A673 (cell line): Measurements from ENCODE around the gene KRTAP5-1. TPM values are rescaled to one million over a fixed set of nuclear protein-coding genes. Genes with fewer than 3 reads are reported as not detected.

ENCODE experiments used
- BruUV-seq: library from RNA; stranded (reverse); fragments of 400-500 nt; replicated peaks from 2 replicates; lab custom pipeline; 2021; lab: Mats Ljungman, UMichigan
- CTCF ChIA-PET: fragments of 300-600 bp; sonication (Branson Sonifier 250); formaldehyde crosslinking; loops from one replicate; lab custom pipeline; 2022; ENCODE audit warnings: antibody characterized with exemption; lab: Charles Lee
- POLR2A ChIA-PET: fragments of 300-600 bp; sonication (Branson Sonifier 250); formaldehyde crosslinking; loops from one replicate; lab custom pipeline; 2022; ENCODE audit warnings: antibody characterized with exemption; ENCODE audit not compliant: low non-redundant PET; lab: Charles Lee
- DNase-seq: peaks from one replicate; pipeline ENCODE4 v3.0.0-alpha.2; 2015; ENCODE audit warnings: low spot score
- H3K27ac ChIP-seq: fragments of 200-600 bp; sonication (generic); 2 replicates; pipeline ENCODE4 v1.5.1; 2016; ENCODE audit warnings: mixed run types, low read depth, mild to moderate bottlenecking, mixed read lengths, antibody characterized with exemption, low read length; ENCODE audit not compliant: poor library complexity, severe bottlenecking
- H3K27me3 ChIP-seq: fragments of 200-600 bp; sonication (generic); replicated peaks from 2 replicates; pipeline ENCODE4 v1.6.1; 2017; ENCODE audit warnings: mixed run types, low read depth, mild to moderate bottlenecking, mixed read lengths, antibody characterized with exemption, low read length; ENCODE audit not compliant: insufficient read depth, poor library complexity
- H3K36me3 ChIP-seq: fragments of 200-600 bp; sonication (generic); 2 replicates; pipeline ENCODE4 v1.6.1; 2016; ENCODE audit warnings: mixed run types, mild to moderate bottlenecking, mixed read lengths, antibody characterized with exemption, low read length; ENCODE audit not compliant: insufficient read depth, poor library complexity, severe bottlenecking
- H3K4me1 ChIP-seq: fragments of 200-600 bp; sonication (generic); 2 replicates; pipeline ENCODE4 v1.6.1; 2017; ENCODE audit warnings: mixed run types, mild to moderate bottlenecking, mixed read lengths, antibody characterized with exemption, low read length; ENCODE audit not compliant: insufficient read depth, poor library complexity, severe bottlenecking
- H3K4me3 ChIP-seq: fragments of 200-600 bp; sonication (generic); 2 replicates; pipeline ENCODE4 v1.5.1; 2016; ENCODE audit warnings: low read depth, mixed run types, mild to moderate bottlenecking, mixed read lengths, low read length; ENCODE audit not compliant: poor library complexity, severe bottlenecking
- H3K9me3 ChIP-seq: fragments of 200-600 bp; sonication (generic); 2 replicates; pipeline ENCODE4 v1.6.1; 2016; ENCODE audit warnings: mixed run types, low read depth, mild to moderate bottlenecking, mixed read lengths, antibody characterized with exemption, low read length; ENCODE audit not compliant: poor library complexity, severe bottlenecking
- EZH2 ChIP-seq: fragments of 200-600 bp; sonication (generic); IDR thresholded peaks from 2 replicates; pipeline ENCODE4 v1.6.1; 2017; ENCODE audit warnings: borderline replicate concordance, low read depth, mild to moderate bottlenecking, mixed read lengths, antibody characterized with exemption, low read length; ENCODE audit not compliant: poor library complexity, severe bottlenecking
- intact Hi-C: fragments of 100-400 bp; cut with micrococcal nuclease; formaldehyde crosslinking; loops from one replicate; pipeline ENCODE4 v1.10.0; 2022; ENCODE audit not compliant: unreplicated experiment
- total RNA-seq: library from RNA; stranded (reverse); gene quantifications from 2 replicates; pipeline ENCODE4 v1.2.3, GENCODE V29; 2021
- TF ChIP-seq, protein P1 (sequence below): fragments of 300-800, 200-600 bp; sonication (generic); conservative IDR thresholded peaks from 2 replicates; pipeline ENCODE4 v1.5.1; 2017; ENCODE audit warnings: low read depth, mild to moderate bottlenecking, antibody characterized with exemption, low read length, moderate library complexity, mixed read lengths

Gene KRTAP5-1
- total RNA-seq, 1 experiment from 2014 or later = not detected

DNA sequence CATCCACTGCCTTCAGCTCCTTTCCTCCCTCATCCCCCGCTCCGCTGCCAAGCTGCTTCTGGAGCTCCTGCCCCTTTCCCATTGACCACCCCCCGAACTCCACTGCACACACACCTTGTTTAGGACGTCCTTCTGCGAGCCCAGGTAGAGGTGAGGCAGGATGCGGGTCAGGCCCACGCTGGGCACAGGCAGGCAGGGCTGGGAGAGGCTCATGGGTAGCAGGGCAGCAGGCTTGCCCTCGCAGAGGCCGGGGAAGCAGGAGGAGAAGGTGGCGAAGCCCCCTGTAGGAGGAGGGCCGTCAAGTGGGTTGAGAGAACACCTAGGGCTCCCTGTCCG, 26.3 kb downstream of the KRTAP5-1 start:
- Histone ChIP-seq H3K36me3 (no peaks in the 10 kb centered on the region), H3K27me3 (no peaks in the 10 kb centered on the region), H3K27ac (no peak overlapping the region), H3K4me1 (no peaks in the 10 kb centered on the region), H3K9me3 (no peaks in the 10 kb centered on the region), H3K4me3 (no peak overlapping the region)
- DNase-seq = no peak
- POLR2A ChIA-PET = no interaction called here
- TF ChIP-seq EZH2 = no peak
- TF ChIP-seq, protein P1, sequence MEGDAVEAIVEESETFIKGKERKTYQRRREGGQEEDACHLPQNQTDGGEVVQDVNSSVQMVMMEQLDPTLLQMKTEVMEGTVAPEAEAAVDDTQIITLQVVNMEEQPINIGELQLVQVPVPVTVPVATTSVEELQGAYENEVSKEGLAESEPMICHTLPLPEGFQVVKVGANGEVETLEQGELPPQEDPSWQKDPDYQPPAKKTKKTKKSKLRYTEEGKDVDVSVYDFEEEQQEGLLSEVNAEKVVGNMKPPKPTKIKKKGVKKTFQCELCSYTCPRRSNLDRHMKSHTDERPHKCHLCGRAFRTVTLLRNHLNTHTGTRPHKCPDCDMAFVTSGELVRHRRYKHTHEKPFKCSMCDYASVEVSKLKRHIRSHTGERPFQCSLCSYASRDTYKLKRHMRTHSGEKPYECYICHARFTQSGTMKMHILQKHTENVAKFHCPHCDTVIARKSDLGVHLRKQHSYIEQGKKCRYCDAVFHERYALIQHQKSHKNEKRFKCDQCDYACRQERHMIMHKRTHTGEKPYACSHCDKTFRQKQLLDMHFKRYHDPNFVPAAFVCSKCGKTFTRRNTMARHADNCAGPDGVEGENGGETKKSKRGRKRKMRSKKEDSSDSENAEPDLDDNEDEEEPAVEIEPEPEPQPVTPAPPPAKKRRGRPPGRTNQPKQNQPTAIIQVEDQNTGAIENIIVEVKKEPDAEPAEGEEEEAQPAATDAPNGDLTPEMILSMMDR = no peak
- BruUV-seq = no TSS peak
- CTCF ChIA-PET = interaction anchor here (1.2 kb wide), 1 partner anchor 12 kb away, joined by 4 read pairs; no protein-coding TSS in a partner anchor
- intact Hi-C loops = no loop called here

DNA sequence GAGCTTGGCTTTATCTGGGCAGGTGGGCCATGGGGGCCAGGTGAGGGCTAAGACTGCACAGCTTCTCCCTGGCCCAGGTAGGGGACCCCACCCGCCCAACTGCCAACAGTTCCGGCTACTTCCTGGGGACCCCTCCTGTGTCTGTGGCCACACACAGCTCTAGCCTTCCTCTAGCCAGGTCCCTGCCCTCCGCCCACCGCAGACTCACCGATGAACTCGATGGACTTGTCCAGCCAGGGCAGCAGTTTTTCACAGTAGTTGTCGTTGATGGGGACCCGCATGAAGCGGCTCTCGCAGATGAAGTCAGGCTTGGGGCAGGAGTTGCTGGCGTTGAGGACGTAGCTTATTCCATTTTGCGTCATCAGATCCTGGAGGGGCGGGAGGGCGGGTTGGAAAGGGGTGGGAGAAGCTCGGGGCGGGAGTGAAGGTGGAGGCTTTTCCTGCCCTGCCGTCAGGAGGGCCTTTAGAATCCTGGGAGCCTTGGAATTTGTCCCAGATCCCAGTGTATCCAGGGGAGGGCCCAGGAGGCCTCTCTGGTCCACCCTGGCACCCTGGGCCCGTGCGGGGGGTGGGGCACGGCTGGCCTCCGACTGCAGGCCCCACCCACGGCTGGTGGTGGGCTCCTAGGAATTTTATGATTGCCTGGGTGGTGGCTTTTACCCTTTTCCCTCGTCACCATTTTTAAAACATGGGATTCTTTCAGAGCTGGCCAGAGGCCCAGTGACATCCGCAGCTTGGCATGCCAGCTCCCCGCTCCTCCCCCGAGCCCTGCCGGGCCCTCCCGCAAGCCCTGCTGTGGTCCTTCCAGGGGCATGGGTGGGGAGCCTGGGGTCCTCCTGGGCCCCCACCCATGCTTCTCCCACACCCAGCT, 26.9 kb downstream of the KRTAP5-1 start:
- TF ChIP-seq, protein P1 = no peak
- TF ChIP-seq EZH2 = no peak
- H3K27ac ChIP-seq = no peak overlapping the region
- no peaks in the 10 kb centered on the region for H3K9me3 ChIP-seq
- no peaks in the 10 kb centered on the region for H3K4me1 ChIP-seq
- no peak overlapping the region for H3K4me3 ChIP-seq
- POLR2A ChIA-PET = no interaction called here
- BruUV-seq = no TSS peak
- DNase-seq = no peak
- H3K27me3 ChIP-seq = no peaks in the 10 kb centered on the region
- CTCF ChIA-PET = interaction anchor here (1.2 kb wide), 1 partner anchor 11 kb away, joined by 4 read pairs; no protein-coding TSS in a partner anchor
- H3K36me3 ChIP-seq = no peaks in the 10 kb centered on the region
- intact Hi-C loops = no loop called here

GRCh38 chr11:1557051-1557884, 27.8 kb downstream of the KRTAP5-1 start:
- POLR2A ChIA-PET = no interaction called here
- no TSS peak for BruUV-seq
- Histone ChIP-seq H3K4me1 (no peaks in the 10 kb centered on the region), H3K27me3 (no peaks in the 10 kb centered on the region), H3K36me3 (no peaks in the 10 kb centered on the region), H3K4me3 (no peak overlapping the region), H3K27ac (no peak overlapping the region), H3K9me3 (no peaks in the 10 kb centered on the region)
- no peak for DNase-seq
- CTCF ChIA-PET = no interaction called here
- TF ChIP-seq, protein P1 = no peak
- no peak for TF ChIP-seq EZH2
- intact Hi-C loops = no loop called here
